Measurements from ENCODE around the gene TMEM203.
A peak's percentile ranks its signal among the peaks of the same experiment; 100 is the strongest.

TMEM203 gene

GRCh38 chr9:137230705-137231371 is 25.4 kb upstream of the TMEM203 start, which contains the start of gene SLC34A3:
SLC34A3 (plus strand) TSS chr9:137230901; CDS start chr9:137231703, 802 bp downstream.
- no peak within 1 kb of the TSS for H3K27ac ChIP-seq
- DNase-seq (ENCODE audit: low read depth, low spot score): no peak

- H3K27ac ChIP-seq: no peak overlapping the region
- no peak for DNase-seq (ENCODE audit: low read depth, low spot score)
These were observed 24.7 kb upstream of the TMEM203 start for GRCh38 chr9:137229903-137230704.

- H3K27ac ChIP-seq: no peak overlapping the region
- no peak for DNase-seq (ENCODE audit: low read depth, low spot score)
These were observed 23.8 kb upstream of the TMEM203 start for GRCh38 chr9:137228968-137229896.

- no peak overlapping the region for H3K27ac ChIP-seq
- DNase-seq (ENCODE audit: low read depth, low spot score): no peak
These were observed 23.1 kb upstream of the TMEM203 start for GRCh38 chr9:137228506-137228967.

- peak overlapping the region; percentile 94 for H3K27ac ChIP-seq
- no peak for DNase-seq (ENCODE audit: low read depth, low spot score)
These were observed 22.5 kb upstream of the TMEM203 start for GRCh38 chr9:137227853-137228505.

- DNase-seq (ENCODE audit: low read depth, low spot score): no peak
- peak within 1 kb of the TSS; percentile 94 for H3K27ac ChIP-seq
These were observed 21.8 kb upstream of the TMEM203 start, which contains the start of gene RNF224 for GRCh38 chr9:137227054-137227852. RNF224 (plus strand) TSS chr9:137227502; CDS start chr9:137228336, 834 bp downstream.

- no peak for DNase-seq (ENCODE audit: low read depth, low spot score)
- peak overlapping the region; percentile 94 for H3K27ac ChIP-seq
These were observed 21.0 kb upstream of the TMEM203 start for GRCh38 chr9:137226338-137227053.

- DNase-seq (ENCODE audit: low read depth, low spot score): no peak
- H3K27ac ChIP-seq: peak overlapping the region; percentile 94
These were observed 20.4 kb upstream of the TMEM203 start for GRCh38 chr9:137225699-137226331.

GRCh38 chr9:137224830-137225694 is 19.6 kb upstream of the TMEM203 start, which contains the start of gene CYSRT1:
CYSRT1 (plus strand) TSS chr9:137225174; CDS start chr9:137225622, 448 bp downstream.
- peak within 1 kb of the TSS; percentile 94 for H3K27ac ChIP-seq
- DNase-seq (ENCODE audit: low read depth, low spot score): no peak

- peak overlapping the region; percentile 94 for H3K27ac ChIP-seq
- peak; percentile 79 for DNase-seq (ENCODE audit: low read depth, low spot score)
These were observed 17.9 kb upstream of the TMEM203 start for GRCh38 chr9:137223078-137223970.

- peak within 1 kb of the TSS; percentile 94 for H3K27ac ChIP-seq
- no peak for DNase-seq (ENCODE audit: low read depth, low spot score)
These were observed 17.0 kb upstream of the TMEM203 start, which contains the start of gene RNF208 for GRCh38 chr9:137222190-137223077. RNF208 (minus strand) TSS chr9:137222240; CDS start chr9:137221212, 1,028 bp downstream.

- no peak for DNase-seq (ENCODE audit: low read depth, low spot score)
- peak overlapping the region; percentile 94 for H3K27ac ChIP-seq
These were observed 16.2 kb upstream of the TMEM203 start for GRCh38 chr9:137221506-137222111.

- H3K27ac ChIP-seq: no peak overlapping the region
- no peak for DNase-seq (ENCODE audit: low read depth, low spot score)
These were observed 15.7 kb upstream of the TMEM203 start for GRCh38 chr9:137221095-137221505.
